DND-41 (cell line): ENCODE results near the gene RAPGEF2.

Experiments
- ATAC-seq: fragments of 200-7000 bp; cut with Tn5 transposase; 3 replicates; pipeline ENCODE4 v1.9.1; 2021; ENCODE audit warnings: low read depth; ENCODE audit not compliant: insufficient read depth
- DNase-seq: peaks from one replicate; pipeline ENCODE4 v3.0.0-alpha.2; 2020
- H2AFZ ChIP-seq: 2 replicates; pipeline ENCODE4 v1.6.0; 2012; ENCODE audit warnings: low read depth, low read length
- H3K27ac ChIP-seq: 2 replicates; pipeline ENCODE4 v1.5.1; 2012; ENCODE audit warnings: low read length, inconsistent platforms
- H3K27me3 ChIP-seq: fragments of 200-600 bp; sonication (generic); 2 replicates; pipeline ENCODE4 v1.6.0; 2012; ENCODE audit warnings: low read length, mild to moderate bottlenecking, inconsistent platforms; ENCODE audit not compliant: insufficient read depth, poor library complexity
- H3K36me3 ChIP-seq: 2 replicates; pipeline ENCODE4 v1.5.1; 2012; ENCODE audit warnings: low read length, inconsistent platforms; ENCODE audit not compliant: insufficient read depth
- H3K4me1 ChIP-seq: 2 replicates; pipeline ENCODE4 v1.5.1; 2012; ENCODE audit warnings: mild to moderate bottlenecking, low read length; ENCODE audit not compliant: insufficient read depth
- H3K4me2 ChIP-seq: 2 replicates; pipeline ENCODE4 v1.6.0; 2012; ENCODE audit warnings: mild to moderate bottlenecking, moderate library complexity, low read length, inconsistent platforms; ENCODE audit not compliant: insufficient read depth
- H3K4me3 ChIP-seq, 2 experiments: fragments of 200-600 bp in 1 of 2; shearing (Covaris generic) in 1 of 2; 2 replicates each; pipeline ENCODE4 v1.5.1; 2012 to 2016; ENCODE audit warnings: inconsistent platforms in 2 of 2, low read length in 2 of 2, mild to moderate bottlenecking in 2 of 2, low read depth in 1 of 2, moderate library complexity in 1 of 2
- H3K79me2 ChIP-seq: 2 replicates; pipeline ENCODE4 v1.6.0; 2012; ENCODE audit warnings: low read length, inconsistent platforms; ENCODE audit not compliant: insufficient read depth
- H3K9ac ChIP-seq: 2 replicates; pipeline ENCODE4 v1.6.0; 2012; ENCODE audit warnings: low read depth, mild to moderate bottlenecking, inconsistent platforms, low read length, moderate library complexity
- H3K9me3 ChIP-seq: 2 replicates; pipeline ENCODE4 v1.5.1; 2012; ENCODE audit warnings: low read length, moderate library complexity, mild to moderate bottlenecking, inconsistent platforms; ENCODE audit not compliant: insufficient read depth, severe bottlenecking
- H4K20me1 ChIP-seq: 2 replicates; pipeline ENCODE4 v1.6.0; 2012; ENCODE audit warnings: low read length; ENCODE audit not compliant: insufficient read depth
- EZH2 ChIP-seq: IDR thresholded peaks from 3 replicates; pipeline ENCODE4 v1.6.1; 2012; ENCODE audit warnings: borderline replicate concordance, low read depth, mild to moderate bottlenecking, moderate library complexity, low read length, inconsistent platforms; ENCODE audit not compliant: severe bottlenecking
- TF ChIP-seq, protein P1 (sequence below): IDR thresholded peaks from 2 replicates; pipeline ENCODE4 v1.5.1; 2012; ENCODE audit warnings: borderline replicate concordance, low read length, moderate library complexity, mild to moderate bottlenecking; ENCODE audit not compliant: poor library complexity, severe bottlenecking; ENCODE audit errors: extremely low read depth

Gene RAPGEF2

DNA sequence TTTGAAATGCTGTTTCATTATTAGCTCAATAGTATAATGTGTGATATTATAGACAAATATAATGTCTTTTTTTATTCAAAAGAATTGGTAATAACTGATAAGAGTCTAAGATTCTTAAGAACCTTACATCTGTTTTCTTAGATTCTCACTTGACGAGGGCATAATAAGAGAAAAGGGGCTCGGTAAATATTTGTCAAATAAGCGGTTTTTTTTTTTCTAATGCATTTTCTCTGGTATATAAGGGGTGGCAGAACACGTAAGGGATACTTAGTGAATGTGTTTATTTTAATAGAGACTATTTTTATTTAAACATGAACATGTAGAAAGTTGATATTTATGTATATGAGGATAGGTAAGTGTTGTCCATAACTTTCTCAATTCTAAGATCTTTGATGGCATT is 200.6 kb downstream of the RAPGEF2 start:
- no peak for DNase-seq
- no peak overlapping the region for H3K9ac ChIP-seq
- no peaks in the 10 kb centered on the region for H3K27me3 ChIP-seq
- no peak overlapping the region for H3K4me2 ChIP-seq
- no peaks in the 10 kb centered on the region for H3K36me3 ChIP-seq
- no peak overlapping the region for H2AFZ ChIP-seq
- H3K79me2 ChIP-seq: no peaks in the 10 kb centered on the region
- H3K27ac ChIP-seq: no peak overlapping the region
- ATAC-seq: no peak
- no peak for TF ChIP-seq EZH2
- TF ChIP-seq, protein P1, sequence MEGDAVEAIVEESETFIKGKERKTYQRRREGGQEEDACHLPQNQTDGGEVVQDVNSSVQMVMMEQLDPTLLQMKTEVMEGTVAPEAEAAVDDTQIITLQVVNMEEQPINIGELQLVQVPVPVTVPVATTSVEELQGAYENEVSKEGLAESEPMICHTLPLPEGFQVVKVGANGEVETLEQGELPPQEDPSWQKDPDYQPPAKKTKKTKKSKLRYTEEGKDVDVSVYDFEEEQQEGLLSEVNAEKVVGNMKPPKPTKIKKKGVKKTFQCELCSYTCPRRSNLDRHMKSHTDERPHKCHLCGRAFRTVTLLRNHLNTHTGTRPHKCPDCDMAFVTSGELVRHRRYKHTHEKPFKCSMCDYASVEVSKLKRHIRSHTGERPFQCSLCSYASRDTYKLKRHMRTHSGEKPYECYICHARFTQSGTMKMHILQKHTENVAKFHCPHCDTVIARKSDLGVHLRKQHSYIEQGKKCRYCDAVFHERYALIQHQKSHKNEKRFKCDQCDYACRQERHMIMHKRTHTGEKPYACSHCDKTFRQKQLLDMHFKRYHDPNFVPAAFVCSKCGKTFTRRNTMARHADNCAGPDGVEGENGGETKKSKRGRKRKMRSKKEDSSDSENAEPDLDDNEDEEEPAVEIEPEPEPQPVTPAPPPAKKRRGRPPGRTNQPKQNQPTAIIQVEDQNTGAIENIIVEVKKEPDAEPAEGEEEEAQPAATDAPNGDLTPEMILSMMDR: no peak
- no peak overlapping the region for H3K4me3 ChIP-seq
- H3K4me1 ChIP-seq: no peaks in the 10 kb centered on the region
- no peaks in the 10 kb centered on the region for H4K20me1 ChIP-seq
- H3K9me3 ChIP-seq: no peaks in the 10 kb centered on the region

DNA sequence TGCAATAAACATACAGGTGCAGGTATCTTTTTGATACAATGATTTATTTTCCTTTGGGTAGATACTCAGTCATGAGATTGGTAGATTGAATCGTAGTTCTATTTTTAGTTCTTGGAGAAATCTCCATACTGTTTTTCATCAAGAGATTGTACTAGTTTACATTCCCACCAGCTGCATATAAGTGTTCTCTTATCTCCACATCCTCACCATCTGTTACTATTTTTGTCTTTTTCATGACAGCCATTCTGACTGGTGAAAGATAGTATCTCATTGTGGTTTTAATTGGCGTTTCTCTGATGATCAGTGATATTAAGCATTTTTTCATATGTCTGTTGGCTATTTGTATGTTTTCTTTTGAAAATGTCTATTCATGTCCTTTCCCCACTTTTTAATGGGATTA is 202.2 kb downstream of the RAPGEF2 start:
- H3K9ac ChIP-seq: no peak overlapping the region
- H4K20me1 ChIP-seq: no peaks in the 10 kb centered on the region
- no peak overlapping the region for H2AFZ ChIP-seq
- ATAC-seq (no peak), DNase-seq (no peak)
- no peaks in the 10 kb centered on the region for H3K4me1 ChIP-seq
- H3K4me3 ChIP-seq: no peak overlapping the region
- no peaks in the 10 kb centered on the region for H3K79me2 ChIP-seq
- H3K9me3 ChIP-seq: no peaks in the 10 kb centered on the region
- no peaks in the 10 kb centered on the region for H3K27me3 ChIP-seq
- TF ChIP-seq, protein P1: no peak
- no peak for TF ChIP-seq EZH2
- H3K27ac ChIP-seq: no peak overlapping the region
- no peaks in the 10 kb centered on the region for H3K36me3 ChIP-seq
- H3K4me2 ChIP-seq: no peak overlapping the region

DNA sequence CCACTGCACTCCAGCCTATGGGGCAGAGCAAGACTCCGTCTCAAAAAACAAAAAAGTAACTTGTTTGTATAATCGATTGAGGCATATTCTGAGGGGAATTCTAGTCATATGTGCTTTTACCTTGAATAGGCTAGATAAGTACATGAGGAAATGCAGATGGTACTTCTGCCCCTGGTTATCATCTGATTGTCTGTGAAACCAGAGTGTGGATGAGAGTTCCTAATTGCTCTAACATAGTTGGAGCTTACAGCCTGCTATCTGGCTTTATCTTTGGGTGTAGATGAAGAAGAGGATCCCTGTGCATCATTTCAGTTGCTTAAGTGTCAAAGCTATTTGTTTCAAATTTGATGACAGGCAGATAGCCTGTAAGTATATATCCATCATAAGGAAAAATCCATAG is 205.1 kb downstream of the RAPGEF2 start:
- H3K9me3 ChIP-seq: no peaks in the 10 kb centered on the region
- no peak overlapping the region for H3K4me2 ChIP-seq
- H3K79me2 ChIP-seq: no peaks in the 10 kb centered on the region
- H2AFZ ChIP-seq: no peak overlapping the region
- H3K27ac ChIP-seq: no peak overlapping the region
- no peaks in the 10 kb centered on the region for H4K20me1 ChIP-seq
- no peaks in the 10 kb centered on the region for H3K36me3 ChIP-seq
- ATAC-seq (no peak), DNase-seq (no peak)
- no peaks in the 10 kb centered on the region for H3K4me1 ChIP-seq
- TF ChIP-seq EZH2: no peak
- H3K4me3 ChIP-seq: no peak overlapping the region
- no peak overlapping the region for H3K9ac ChIP-seq
- H3K27me3 ChIP-seq: no peaks in the 10 kb centered on the region

DNA sequence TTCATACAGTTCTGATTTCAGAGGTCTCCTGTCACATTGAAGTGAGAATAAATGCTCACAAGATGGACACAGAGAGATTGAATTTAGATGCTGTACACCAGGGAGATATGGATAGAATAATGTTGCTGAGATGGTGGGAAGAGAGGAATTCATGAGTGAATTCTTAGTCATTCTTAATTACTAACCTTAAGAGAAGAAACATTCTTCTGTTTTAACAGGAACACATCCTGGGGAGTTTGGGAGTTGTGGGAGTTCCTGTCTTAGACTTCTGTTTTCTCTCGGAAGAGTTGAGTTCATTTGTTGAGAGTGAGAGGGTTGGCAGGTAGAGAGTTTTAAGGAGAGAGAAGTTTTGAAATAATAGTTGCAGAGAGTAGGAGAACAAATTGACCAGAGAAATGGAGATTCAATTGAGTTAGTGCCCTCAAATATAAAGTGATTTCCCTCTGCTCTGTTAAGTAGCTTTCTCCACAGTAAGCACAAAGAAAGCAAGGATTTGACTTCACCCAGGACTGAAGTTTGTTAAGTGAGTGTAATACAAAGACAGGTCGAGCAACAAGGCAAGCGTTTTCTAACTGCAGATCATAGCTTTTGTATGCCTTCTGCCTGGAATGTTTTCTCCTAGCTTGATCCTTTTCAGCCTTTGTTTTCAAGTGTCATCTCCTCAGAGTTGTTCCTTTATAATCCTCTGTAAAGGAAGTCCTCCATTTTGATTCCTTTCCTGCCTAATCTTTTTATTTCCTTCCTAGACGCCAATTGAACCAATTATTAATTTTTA is 205.9 kb downstream of the RAPGEF2 start:
- Histone ChIP-seq H3K27me3 (no peaks in the 10 kb centered on the region), H3K36me3 (no peaks in the 10 kb centered on the region; the same call in 1 of the 2 replicates), H4K20me1 (no peaks in the 10 kb centered on the region), H3K9me3 (no peaks in the 10 kb centered on the region), H3K4me3 (no peak overlapping the region), H3K4me2 (no peak overlapping the region), H3K27ac (no peak overlapping the region), H3K4me1 (no peaks in the 10 kb centered on the region), H3K9ac (no peak overlapping the region), H3K79me2 (no peaks in the 10 kb centered on the region), H2AFZ (no peak overlapping the region)
- no peak for DNase-seq
- no peak for TF ChIP-seq EZH2
- TF ChIP-seq, protein P1: no peak
- no peak for ATAC-seq
